Measurements from ENCODE around the gene PABPC1L. TPM values are rescaled to one million over a fixed set of nuclear protein-coding genes. Genes with fewer than 3 reads are reported as not detected.
A peak's percentile ranks its signal among the peaks of the same experiment; 100 is the strongest.

Gene PABPC1L
- total and polyA plus RNA-seq, 2 of the 13 experiments (the other 11 are each of a cell fraction or from before 2014, with no cell fraction given) = 30.8 to 252 TPM

DNA sequence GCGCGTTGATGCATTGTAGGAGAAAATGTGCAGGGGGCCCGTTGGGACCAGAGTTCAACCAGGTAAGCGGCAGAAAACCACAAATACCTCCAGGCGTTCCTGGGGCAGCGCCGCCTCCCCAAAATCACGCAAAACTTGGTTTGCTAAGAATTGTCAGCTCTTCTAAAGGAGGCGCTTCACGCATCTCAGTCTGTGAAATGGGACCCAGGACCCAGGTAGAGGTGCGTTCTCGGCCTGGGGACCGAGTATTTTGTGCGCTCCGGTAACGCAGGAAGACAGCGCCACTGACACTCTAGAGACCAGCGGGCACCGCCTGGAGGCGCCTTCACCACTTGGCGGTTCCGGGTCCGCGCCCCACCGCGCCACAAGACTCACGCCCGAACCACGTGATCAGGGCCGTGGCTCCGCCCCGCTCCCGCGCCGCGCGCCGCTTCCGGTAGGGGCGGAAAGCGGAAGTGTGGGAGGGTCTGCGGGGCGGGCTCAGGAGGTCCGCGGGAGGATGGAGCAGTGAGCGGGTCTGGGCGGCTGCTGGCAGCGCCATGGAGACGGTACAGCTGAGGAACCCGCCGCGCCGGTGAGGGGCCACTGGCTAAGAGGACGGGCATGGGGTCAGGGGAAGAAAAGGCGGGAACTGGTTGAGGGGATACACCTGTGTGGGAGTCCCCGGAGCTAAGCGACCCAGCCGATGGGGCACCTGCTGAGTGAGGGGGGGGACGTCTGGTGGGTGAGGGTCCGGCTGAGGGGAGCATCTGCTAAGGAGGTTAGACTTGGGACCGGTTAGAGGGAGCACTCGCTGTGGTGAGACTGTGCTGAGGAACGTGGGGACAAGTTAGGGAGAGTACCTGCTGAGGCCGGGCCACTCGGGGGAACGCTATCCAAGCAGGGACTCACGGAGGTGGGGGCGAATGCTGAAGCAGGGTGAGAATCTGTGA lies 56.4 kb downstream of the PABPC1L start, which contains the start of gene STK4 (continued):
- TF ChIP-seq, protein P1, sequence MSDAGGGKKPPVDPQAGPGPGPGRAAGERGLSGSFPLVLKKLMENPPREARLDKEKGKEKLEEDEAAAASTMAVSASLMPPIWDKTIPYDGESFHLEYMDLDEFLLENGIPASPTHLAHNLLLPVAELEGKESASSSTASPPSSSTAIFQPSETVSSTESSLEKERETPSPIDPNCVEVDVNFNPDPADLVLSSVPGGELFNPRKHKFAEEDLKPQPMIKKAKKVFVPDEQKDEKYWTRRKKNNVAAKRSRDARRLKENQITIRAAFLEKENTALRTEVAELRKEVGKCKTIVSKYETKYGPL (CRISPR knock-in tag; IDR thresholded peaks at IDR 0.05) = no peak
- TF ChIP-seq CREB1 (IDR thresholded peaks at IDR 0.05) = peak; percentile 74
- TF ChIP-seq CREB1 (CRISPR knock-in tag; IDR thresholded peaks at IDR 0.05) = peak; percentile 79
- TF ChIP-seq, protein P2, sequence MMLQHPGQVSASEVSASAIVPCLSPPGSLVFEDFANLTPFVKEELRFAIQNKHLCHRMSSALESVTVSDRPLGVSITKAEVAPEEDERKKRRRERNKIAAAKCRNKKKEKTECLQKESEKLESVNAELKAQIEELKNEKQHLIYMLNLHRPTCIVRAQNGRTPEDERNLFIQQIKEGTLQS (CRISPR knock-in tag; IDR thresholded peaks at IDR 0.05) = no peak
- TF ChIP-seq MED8 (CRISPR knock-in tag; IDR thresholded peaks at IDR 0.05; ENCODE audit: insufficient replicate concordance) = no peak
- TF ChIP-seq ZNF549 (CRISPR knock-in tag; IDR thresholded peaks at IDR 0.05) = no peak
- TF ChIP-seq ARNTL (CRISPR knock-in tag; IDR thresholded peaks at IDR 0.05) = peak; percentile 98
- TF ChIP-seq, protein P3, sequence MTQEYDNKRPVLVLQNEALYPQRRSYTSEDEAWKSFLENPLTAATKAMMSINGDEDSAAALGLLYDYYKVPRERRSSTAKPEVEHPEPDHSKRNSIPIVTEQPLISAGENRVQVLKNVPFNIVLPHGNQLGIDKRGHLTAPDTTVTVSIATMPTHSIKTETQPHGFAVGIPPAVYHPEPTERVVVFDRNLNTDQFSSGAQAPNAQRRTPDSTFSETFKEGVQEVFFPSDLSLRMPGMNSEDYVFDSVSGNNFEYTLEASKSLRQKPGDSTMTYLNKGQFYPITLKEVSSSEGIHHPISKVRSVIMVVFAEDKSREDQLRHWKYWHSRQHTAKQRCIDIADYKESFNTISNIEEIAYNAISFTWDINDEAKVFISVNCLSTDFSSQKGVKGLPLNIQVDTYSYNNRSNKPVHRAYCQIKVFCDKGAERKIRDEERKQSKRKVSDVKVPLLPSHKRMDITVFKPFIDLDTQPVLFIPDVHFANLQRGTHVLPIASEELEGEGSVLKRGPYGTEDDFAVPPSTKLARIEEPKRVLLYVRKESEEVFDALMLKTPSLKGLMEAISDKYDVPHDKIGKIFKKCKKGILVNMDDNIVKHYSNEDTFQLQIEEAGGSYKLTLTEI (CRISPR knock-in tag; conservative IDR thresholded peaks at IDR 0.05) = no peak
- no peak for TF ChIP-seq ZNF496 (CRISPR knock-in tag; IDR thresholded peaks at IDR 0.05; ENCODE audit: insufficient replicate concordance)
- TF ChIP-seq, protein P4, sequence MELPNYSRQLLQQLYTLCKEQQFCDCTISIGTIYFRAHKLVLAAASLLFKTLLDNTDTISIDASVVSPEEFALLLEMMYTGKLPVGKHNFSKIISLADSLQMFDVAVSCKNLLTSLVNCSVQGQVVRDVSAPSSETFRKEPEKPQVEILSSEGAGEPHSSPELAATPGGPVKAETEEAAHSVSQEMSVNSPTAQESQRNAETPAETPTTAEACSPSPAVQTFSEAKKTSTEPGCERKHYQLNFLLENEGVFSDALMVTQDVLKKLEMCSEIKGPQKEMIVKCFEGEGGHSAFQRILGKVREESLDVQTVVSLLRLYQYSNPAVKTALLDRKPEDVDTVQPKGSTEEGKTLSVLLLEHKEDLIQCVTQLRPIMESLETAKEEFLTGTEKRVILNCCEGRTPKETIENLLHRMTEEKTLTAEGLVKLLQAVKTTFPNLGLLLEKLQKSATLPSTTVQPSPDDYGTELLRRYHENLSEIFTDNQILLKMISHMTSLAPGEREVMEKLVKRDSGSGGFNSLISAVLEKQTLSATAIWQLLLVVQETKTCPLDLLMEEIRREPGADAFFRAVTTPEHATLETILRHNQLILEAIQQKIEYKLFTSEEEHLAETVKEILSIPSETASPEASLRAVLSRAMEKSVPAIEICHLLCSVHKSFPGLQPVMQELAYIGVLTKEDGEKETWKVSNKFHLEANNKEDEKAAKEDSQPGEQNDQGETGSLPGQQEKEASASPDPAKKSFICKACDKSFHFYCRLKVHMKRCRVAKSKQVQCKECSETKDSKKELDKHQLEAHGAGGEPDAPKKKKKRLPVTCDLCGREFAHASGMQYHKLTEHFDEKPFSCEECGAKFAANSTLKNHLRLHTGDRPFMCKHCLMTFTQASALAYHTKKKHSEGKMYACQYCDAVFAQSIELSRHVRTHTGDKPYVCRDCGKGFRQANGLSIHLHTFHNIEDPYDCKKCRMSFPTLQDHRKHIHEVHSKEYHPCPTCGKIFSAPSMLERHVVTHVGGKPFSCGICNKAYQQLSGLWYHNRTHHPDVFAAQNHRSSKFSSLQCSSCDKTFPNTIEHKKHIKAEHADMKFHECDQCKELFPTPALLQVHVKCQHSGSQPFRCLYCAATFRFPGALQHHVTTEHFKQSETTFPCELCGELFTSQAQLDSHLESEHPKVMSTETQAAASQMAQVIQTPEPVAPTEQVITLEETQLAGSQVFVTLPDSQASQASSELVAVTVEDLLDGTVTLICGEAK (IDR thresholded peaks at IDR 0.05) = peak; percentile 67
- TF ChIP-seq, protein P4 (CRISPR knock-in tag; IDR thresholded peaks at IDR 0.05) = peak; percentile 81
- TF ChIP-seq KAT8 (CRISPR knock-in tag; IDR thresholded peaks at IDR 0.05) = peak; percentile 99
- peak; percentile 79 for TF ChIP-seq MAZ (IDR thresholded peaks at IDR 0.05; ENCODE audit: borderline replicate concordance, low read depth, low read length)
- peak; percentile 94 for TF ChIP-seq MAZ (CRISPR knock-in tag; IDR thresholded peaks at IDR 0.05; ENCODE audit: low read depth)

All from HepG2 (cell line).